Measurements from ENCODE around the gene TLX3.

Gene TLX3

DNA sequence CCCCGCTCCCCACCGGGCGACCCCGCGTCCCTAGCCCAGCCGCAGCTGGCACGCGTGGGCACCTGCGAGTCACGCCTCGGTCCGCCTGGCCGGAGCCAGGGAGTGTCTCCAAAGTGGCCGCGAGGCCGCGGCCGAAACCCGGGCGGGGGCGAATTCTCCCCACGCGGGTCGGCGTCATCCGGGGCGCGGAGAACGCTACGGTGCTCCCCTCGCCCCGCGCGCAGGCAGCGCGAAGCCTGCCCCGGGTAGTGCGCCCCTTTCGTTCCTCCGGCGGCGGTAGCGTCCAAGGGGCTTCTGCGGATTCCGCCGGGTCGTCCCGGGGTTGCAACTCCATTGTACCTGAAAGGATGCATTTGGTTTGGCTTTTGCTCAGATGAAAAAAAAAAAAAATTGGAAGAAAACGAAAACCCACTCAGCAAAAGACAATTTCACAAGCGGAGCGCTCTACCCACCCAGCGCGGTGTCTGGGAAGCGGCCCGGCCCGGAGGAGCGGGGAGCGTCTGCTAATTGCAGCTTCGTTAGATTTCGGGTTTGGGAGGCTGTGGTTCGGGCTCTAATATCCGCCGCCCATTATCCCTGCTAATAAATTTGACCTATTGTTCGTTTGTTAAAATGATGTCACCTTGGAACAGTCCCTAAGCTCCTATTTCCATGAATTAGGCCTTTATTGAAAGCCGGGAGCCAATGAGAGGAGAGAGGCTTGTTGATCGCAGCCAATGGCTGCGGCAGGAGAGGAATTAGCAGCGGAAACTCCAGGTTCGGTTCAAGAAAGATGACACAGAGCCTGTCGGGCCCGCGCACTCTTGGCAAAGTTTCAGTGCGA, at the start of gene TLX3:
Gene TLX3, plus strand, starts transcription at position 796 of the 823 bp plus-strand sequence. CDS start 118 bp downstream, outside the sequence.
- DNase-seq (ENCODE audit: low read depth, low spot score) = no peak
- in situ Hi-C loops (cut with HindIII; ENCODE audit: low sequenced_read_pairs) = no loop called here
- H3K4me3 ChIP-seq (ENCODE audit: low read depth, low read length) = no peak within 1 kb of the TSS
- TF ChIP-seq CTCF (IDR thresholded peaks at IDR 0.05; ENCODE audit: low read depth, low read length) = no peak

DNA sequence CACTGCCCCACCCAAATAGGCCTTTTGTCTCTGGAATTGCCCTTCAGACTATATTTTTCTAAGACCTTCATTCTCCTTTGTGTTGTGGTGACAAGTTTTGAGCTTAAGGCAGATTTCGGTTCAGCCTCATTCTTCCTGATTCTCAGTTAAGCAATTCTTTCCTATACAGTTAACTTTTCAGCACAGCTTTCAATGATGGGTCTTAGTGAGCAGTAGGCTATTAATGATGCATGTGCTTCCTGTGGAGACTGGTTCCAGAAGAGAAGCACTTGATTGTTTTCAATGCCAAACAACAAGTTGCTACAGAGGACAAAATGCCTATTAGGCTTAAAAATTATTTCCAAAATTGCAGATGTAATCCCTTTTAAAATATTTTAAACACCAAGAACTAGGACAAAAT, 47.7 kb upstream of the TLX3 start:
- TF ChIP-seq CTCF (IDR thresholded peaks at IDR 0.05; ENCODE audit: low read depth, low read length) = no peak
- in situ Hi-C loops (cut with HindIII; ENCODE audit: low sequenced_read_pairs) = no loop called here
- H3K4me3 ChIP-seq (ENCODE audit: low read depth, low read length) = no peak overlapping the region
- DNase-seq (ENCODE audit: low read depth, low spot score) = no peak

DNA sequence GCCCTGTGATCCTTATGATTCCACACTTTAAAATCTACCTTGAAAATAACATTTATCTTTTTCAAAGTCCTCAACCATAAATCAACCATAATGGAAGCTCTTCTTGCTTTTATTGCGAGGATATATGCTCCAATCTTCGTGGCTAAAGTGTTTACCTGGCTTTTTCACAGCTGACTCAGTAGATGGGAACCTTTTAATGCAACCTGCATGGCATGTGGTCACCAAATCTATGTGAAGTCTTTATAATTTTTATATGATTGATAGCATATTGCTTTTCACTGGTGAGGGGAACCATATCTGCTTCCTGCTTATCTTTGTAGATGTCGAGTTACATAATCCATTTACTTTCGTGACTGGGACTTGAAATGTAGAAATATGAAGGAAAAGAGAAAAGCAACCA, 47.1 kb upstream of the TLX3 start:
- no peak for DNase-seq (ENCODE audit: low read depth, low spot score)
- H3K4me3 ChIP-seq (ENCODE audit: low read depth, low read length) = no peak overlapping the region
- no peak for TF ChIP-seq CTCF (IDR thresholded peaks at IDR 0.05; ENCODE audit: low read depth, low read length)
- in situ Hi-C loops (cut with HindIII; ENCODE audit: low sequenced_read_pairs) = no loop called here

DNA sequence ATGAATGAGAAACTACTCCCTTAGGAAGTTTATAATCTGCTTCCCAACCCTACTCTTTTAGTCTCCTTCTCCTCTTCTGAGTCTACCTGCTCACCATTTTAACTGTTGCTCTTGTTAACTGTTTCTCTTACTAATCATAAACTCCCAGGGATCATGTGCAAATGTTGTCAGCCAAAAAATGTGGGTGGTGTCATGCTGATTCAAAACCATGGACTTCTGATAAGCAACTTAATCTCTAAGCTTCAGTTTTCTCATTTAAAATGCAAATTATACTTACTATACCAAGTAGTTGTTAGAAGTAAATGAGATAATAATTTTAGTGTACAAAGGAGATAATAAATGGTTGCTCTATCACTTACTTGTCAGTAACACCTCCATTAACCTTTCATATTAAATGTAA, 45.9 kb upstream of the TLX3 start:
- no peak overlapping the region for H3K4me3 ChIP-seq (ENCODE audit: low read depth, low read length)
- no peak for DNase-seq (ENCODE audit: low read depth, low spot score)
- in situ Hi-C loops (cut with HindIII; ENCODE audit: low sequenced_read_pairs) = no loop called here
- no peak for TF ChIP-seq CTCF (IDR thresholded peaks at IDR 0.05; ENCODE audit: low read depth, low read length)

DNA sequence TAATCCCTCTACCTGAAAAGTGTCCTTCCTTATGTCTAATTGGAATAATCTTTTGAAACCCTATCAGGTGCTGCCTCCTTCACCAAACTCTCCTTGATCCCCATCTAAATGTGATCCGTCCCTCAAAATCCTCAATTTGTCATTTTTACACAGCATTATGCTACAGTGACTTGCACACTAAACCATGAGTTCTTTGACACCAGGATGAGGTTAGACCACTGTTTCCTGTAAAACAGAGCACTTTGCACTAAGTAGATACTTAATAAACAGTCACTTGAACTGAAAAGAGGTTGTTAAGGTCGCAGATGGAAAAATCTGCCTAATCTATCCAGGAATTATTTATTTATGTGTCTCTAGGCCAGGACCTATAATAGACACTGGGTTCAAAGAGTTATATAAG, 44.2 kb upstream of the TLX3 start:
- TF ChIP-seq CTCF (IDR thresholded peaks at IDR 0.05; ENCODE audit: low read depth, low read length) = no peak
- in situ Hi-C loops (cut with HindIII; ENCODE audit: low sequenced_read_pairs) = no loop called here
- no peak overlapping the region for H3K4me3 ChIP-seq (ENCODE audit: low read depth, low read length)
- no peak for DNase-seq (ENCODE audit: low read depth, low spot score)

- no peak overlapping the region for H3K4me3 ChIP-seq (ENCODE audit: low read depth, low read length)
- DNase-seq (ENCODE audit: low read depth, low spot score) = no peak
- in situ Hi-C loops (cut with HindIII; ENCODE audit: low sequenced_read_pairs) = no loop called here
- TF ChIP-seq CTCF (IDR thresholded peaks at IDR 0.05; ENCODE audit: low read depth, low read length) = no peak
Measured at GRCh38 chr5:171268700-171269620, 40.1 kb upstream of the TLX3 start.
